ENCODE data around the gene ABCA1. TPM values are rescaled to one million over a fixed set of nuclear protein-coding genes. Genes with fewer than 3 reads are reported as not detected.

The ABCA1 gene
- total and polyA plus RNA-seq, 2 of the 13 experiments (the other 11 are each of a cell fraction or from before 2014, with no cell fraction given): 26.8 to 63.8 TPM

DNA sequence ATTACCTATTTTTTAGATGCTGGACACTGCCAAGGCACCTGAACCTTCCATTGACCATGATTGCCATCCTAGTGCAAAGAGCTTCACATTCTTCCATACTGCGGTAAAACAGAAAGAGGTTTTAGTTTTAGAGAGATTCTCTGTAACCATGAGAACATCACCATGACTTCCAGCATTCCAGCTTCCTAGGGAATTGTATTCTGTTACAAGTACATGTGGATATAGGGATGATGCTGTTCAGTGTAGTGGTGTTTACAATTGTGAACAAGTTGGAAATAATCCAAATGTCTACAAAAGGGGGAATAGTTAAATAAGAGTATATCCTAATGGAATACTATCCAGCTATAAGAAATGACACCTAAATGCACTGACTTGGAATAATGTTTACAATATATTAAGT, 141.7 kb downstream of the ABCA1 start (continued):
- TF ChIP-seq, protein P1, sequence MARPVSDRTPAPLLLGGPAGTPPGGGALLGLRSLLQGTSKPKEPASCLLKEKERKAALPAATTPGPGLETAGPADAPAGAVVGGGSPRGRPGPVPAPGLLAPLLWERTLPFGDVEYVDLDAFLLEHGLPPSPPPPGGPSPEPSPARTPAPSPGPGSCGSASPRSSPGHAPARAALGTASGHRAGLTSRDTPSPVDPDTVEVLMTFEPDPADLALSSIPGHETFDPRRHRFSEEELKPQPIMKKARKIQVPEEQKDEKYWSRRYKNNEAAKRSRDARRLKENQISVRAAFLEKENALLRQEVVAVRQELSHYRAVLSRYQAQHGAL (CRISPR knock-in tag; IDR thresholded peaks at IDR 0.05; ENCODE audit: not compliant biosample characterization): no peak
- TF ChIP-seq MAFF (IDR thresholded peaks at IDR 0.05; ENCODE audit: low read depth, low read length): no peak
- no peak for TF ChIP-seq ZNF207 (IDR thresholded peaks at IDR 0.05; ENCODE audit: borderline replicate concordance)
- TF ChIP-seq ZNF709 (CRISPR knock-in tag; IDR thresholded peaks at IDR 0.05): no peak
- no peak for TF ChIP-seq FOXP1 (IDR thresholded peaks at IDR 0.05)
- TF ChIP-seq FOXP1 (CRISPR knock-in tag; IDR thresholded peaks at IDR 0.05): no peak
- no peak for TF ChIP-seq DNMT1 (CRISPR knock-in tag; IDR thresholded peaks at IDR 0.05)
- no peak for TF ChIP-seq TBL1XR1 (IDR thresholded peaks at IDR 0.05; ENCODE audit: borderline replicate concordance, low read length, partially characterized antibody)
- TF ChIP-seq GFI1 (CRISPR knock-in tag; IDR thresholded peaks at IDR 0.05; ENCODE audit: borderline replicate concordance): no peak
- TF ChIP-seq, protein P2, sequence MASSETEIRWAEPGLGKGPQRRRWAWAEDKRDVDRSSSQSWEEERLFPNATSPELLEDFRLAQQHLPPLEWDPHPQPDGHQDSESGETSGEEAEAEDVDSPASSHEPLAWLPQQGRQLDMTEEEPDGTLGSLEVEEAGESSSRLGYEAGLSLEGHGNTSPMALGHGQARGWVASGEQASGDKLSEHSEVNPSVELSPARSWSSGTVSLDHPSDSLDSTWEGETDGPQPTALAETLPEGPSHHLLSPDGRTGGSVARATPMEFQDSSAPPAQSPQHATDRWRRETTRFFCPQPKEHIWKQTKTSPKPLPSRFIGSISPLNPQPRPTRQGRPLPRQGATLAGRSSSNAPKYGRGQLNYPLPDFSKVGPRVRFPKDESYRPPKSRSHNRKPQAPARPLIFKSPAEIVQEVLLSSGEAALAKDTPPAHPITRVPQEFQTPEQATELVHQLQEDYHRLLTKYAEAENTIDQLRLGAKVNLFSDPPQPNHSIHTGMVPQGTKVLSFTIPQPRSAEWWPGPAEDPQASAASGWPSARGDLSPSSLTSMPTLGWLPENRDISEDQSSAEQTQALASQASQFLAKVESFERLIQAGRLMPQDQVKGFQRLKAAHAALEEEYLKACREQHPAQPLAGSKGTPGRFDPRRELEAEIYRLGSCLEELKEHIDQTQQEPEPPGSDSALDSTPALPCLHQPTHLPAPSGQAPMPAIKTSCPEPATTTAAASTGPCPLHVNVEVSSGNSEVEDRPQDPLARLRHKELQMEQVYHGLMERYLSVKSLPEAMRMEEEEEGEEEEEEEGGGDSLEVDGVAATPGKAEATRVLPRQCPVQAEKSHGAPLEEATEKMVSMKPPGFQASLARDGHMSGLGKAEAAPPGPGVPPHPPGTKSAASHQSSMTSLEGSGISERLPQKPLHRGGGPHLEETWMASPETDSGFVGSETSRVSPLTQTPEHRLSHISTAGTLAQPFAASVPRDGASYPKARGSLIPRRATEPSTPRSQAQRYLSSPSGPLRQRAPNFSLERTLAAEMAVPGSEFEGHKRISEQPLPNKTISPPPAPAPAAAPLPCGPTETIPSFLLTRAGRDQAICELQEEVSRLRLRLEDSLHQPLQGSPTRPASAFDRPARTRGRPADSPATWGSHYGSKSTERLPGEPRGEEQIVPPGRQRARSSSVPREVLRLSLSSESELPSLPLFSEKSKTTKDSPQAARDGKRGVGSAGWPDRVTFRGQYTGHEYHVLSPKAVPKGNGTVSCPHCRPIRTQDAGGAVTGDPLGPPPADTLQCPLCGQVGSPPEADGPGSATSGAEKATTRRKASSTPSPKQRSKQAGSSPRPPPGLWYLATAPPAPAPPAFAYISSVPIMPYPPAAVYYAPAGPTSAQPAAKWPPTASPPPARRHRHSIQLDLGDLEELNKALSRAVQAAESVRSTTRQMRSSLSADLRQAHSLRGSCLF (CRISPR knock-in tag; IDR thresholded peaks at IDR 0.05; ENCODE audit: borderline replicate concordance): no peak
- no peak for TF ChIP-seq ZNF615 (CRISPR knock-in tag; IDR thresholded peaks at IDR 0.05; ENCODE audit: borderline replicate concordance)
